Neuronal stem cell (in vitro differentiated cells): ENCODE measurements around the gene SBSN.

Experiments
- DNase-seq: peaks from one replicate; pipeline ENCODE4 v3.0.0-alpha.2; 2013; ENCODE audit warnings: low spot score
- H2AFZ ChIP-seq: one replicate; pipeline ENCODE4 v1.6.1; 2013; ENCODE audit warnings: mild to moderate bottlenecking, low read length, inconsistent platforms
- H2AK5ac ChIP-seq: 2 replicates; pipeline ENCODE4 v1.6.1; 2013; ENCODE audit warnings: low read depth, mild to moderate bottlenecking, inconsistent platforms, low read length, moderate library complexity, mixed read lengths
- H2BK120ac ChIP-seq: 2 replicates; pipeline ENCODE4 v1.6.1; 2013; ENCODE audit warnings: low read depth, mild to moderate bottlenecking, inconsistent platforms, low read length, moderate library complexity, mixed read lengths
- H2BK12ac ChIP-seq: one replicate; pipeline ENCODE4 v1.6.1; 2013; ENCODE audit warnings: low read length, inconsistent platforms
- H2BK15ac ChIP-seq: 2 replicates; pipeline ENCODE4 v1.6.1; 2013; ENCODE audit warnings: mild to moderate bottlenecking, low read length, inconsistent platforms, mixed read lengths
- H2BK5ac ChIP-seq: one replicate; pipeline ENCODE4 v1.6.1; 2013; ENCODE audit warnings: inconsistent platforms, mild to moderate bottlenecking, low read length, moderate library complexity
- H3K14ac ChIP-seq: one replicate; pipeline ENCODE4 v1.6.1; 2013; ENCODE audit warnings: low read length, inconsistent platforms
- H3K18ac ChIP-seq: 2 replicates; pipeline ENCODE4 v1.6.1; 2013; ENCODE audit warnings: low read length, inconsistent platforms
- H3K23ac ChIP-seq: 2 replicates; pipeline ENCODE4 v1.6.1; 2013; ENCODE audit warnings: low read depth, mild to moderate bottlenecking, mixed read lengths, low read length, inconsistent platforms; ENCODE audit not compliant: poor library complexity
- H3K27ac ChIP-seq: replicated peaks from 3 replicates; pipeline ENCODE4 v1.5.1; 2013; ENCODE audit warnings: low read length, inconsistent platforms
- H3K27me3 ChIP-seq, 3 experiments: 2 replicates each; pipeline ENCODE4 v1.6.1; 2013; ENCODE audit warnings: low read length in 3 of 3, mild to moderate bottlenecking in 2 of 3, inconsistent platforms in 1 of 3, low read depth in 1 of 3, mixed read lengths in 1 of 3, moderate library complexity in 1 of 3; ENCODE audit not compliant: control insufficient read depth in 3 of 3, insufficient read depth in 3 of 3
- H3K36me3 ChIP-seq, 2 donors: replicated peaks in 1 of 2; 2 replicates each; pipeline ENCODE4 v1.6.1; 2013; ENCODE audit warnings: low read length in 2 of 2; ENCODE audit not compliant: control insufficient read depth in 2 of 2, insufficient read depth in 2 of 2
- H3K4ac ChIP-seq: 2 replicates; pipeline ENCODE4 v1.6.1; 2013; ENCODE audit warnings: inconsistent platforms, mild to moderate bottlenecking, low read length, moderate library complexity
- H3K4me1 ChIP-seq, 2 donors: 1 replicate in 1 of 2; 2 replicates in 1 of 2; pipeline ENCODE4 v1.6.1; 2013; ENCODE audit warnings: low read length in 2 of 2, low read depth in 1 of 2; ENCODE audit not compliant: control insufficient read depth in 2 of 2, insufficient read depth in 1 of 2
- H3K4me2 ChIP-seq: one replicate; pipeline ENCODE4 v1.6.1; 2013; ENCODE audit warnings: mild to moderate bottlenecking, low read length, inconsistent platforms; ENCODE audit not compliant: insufficient read depth, poor library complexity, severe bottlenecking
- H3K4me3 ChIP-seq, 2 donors: 2 replicates each; pipeline ENCODE4 v1.5.1; 2013; ENCODE audit warnings: low read length in 2 of 2, mild to moderate bottlenecking in 2 of 2, inconsistent platforms in 1 of 2, moderate library complexity in 1 of 2
- H3K79me1 ChIP-seq: one replicate; pipeline ENCODE4 v1.6.1; 2013; ENCODE audit warnings: low read depth, mild to moderate bottlenecking, inconsistent platforms, low read length, moderate library complexity
- H3K9ac ChIP-seq: one replicate; pipeline ENCODE4 v1.6.1; 2013; ENCODE audit warnings: mild to moderate bottlenecking, low read depth, low read length, inconsistent platforms; ENCODE audit not compliant: poor library complexity
- H3K9me3 ChIP-seq, 2 donors: replicated peaks in 1 of 2; 2 replicates each; pipeline versions ENCODE3 to v1.6.1; 2013; ENCODE audit warnings: low read length in 2 of 2, mild to moderate bottlenecking in 2 of 2, inconsistent platforms in 1 of 2, low read depth in 1 of 2, mixed read lengths in 1 of 2, moderate library complexity in 1 of 2; ENCODE audit not compliant: control insufficient read depth in 2 of 2, insufficient read depth in 1 of 2
- H4K8ac ChIP-seq: one replicate; pipeline ENCODE4 v1.6.1; 2013; ENCODE audit warnings: low read depth, mild to moderate bottlenecking, inconsistent platforms, low read length, moderate library complexity
- H4K91ac ChIP-seq: one replicate; pipeline ENCODE4 v1.6.1; 2013; ENCODE audit warnings: low read length, low read depth, mild to moderate bottlenecking, inconsistent platforms; ENCODE audit not compliant: poor library complexity
- WGBS, 2 donors: extraction: QIAGEN DNeasy Blood & Tissue Kit; methylation state at CpG; one replicate each; pipeline ENCODE4 v1.1.7; 2013; ENCODE audit warnings: missing lambda C conversion rate in 2 of 2, mixed read lengths in 1 of 2; ENCODE audit not compliant: insufficient read length in 2 of 2, insufficient replicate concordance in 1 of 2; ENCODE audit errors: extremely low coverage in 2 of 2; 5-methylcytosine and 5-hydroxymethylcytosine counted together

The SBSN gene

GRCh38 chr19:35529241-35530218 lies 1.4 kb upstream of the SBSN start:
- Histone ChIP-seq H3K4me3 (no peak overlapping the region), H3K36me3 (no peaks in the 10 kb centered on the region), H3K18ac (peak overlapping the region; percentile 35), H3K27me3 (peaks cover 0 to 44% (median 13%) of the 10 kb centered on the region in 3 experiments), H4K91ac (peak overlapping the region; percentile 86), H2BK5ac (no peak overlapping the region), H3K27ac (no peak overlapping the region), H3K4me2 (no peak overlapping the region), H4K8ac (no peak overlapping the region), H3K4ac (no peak overlapping the region), H3K9me3 (peaks cover 0 to 2% of the 10 kb centered on the region in 2 donors), H2BK15ac (no peak overlapping the region), H2BK120ac (no peak overlapping the region), H2AK5ac (no peak overlapping the region), H2AFZ (no peak overlapping the region), H2BK12ac (no peak overlapping the region), H3K4me1 (peaks cover 0 to 15% of the 10 kb centered on the region in 2 donors), H3K9ac (no peak overlapping the region), H3K79me1 (no peaks in the 10 kb centered on the region), H3K14ac (no peak overlapping the region), H3K23ac (peak overlapping the region; percentile 36)
- no CpG with 5 or more reads among the region's 19 CpGs for WGBS, 2 donors
- no peak for DNase-seq

DNA sequence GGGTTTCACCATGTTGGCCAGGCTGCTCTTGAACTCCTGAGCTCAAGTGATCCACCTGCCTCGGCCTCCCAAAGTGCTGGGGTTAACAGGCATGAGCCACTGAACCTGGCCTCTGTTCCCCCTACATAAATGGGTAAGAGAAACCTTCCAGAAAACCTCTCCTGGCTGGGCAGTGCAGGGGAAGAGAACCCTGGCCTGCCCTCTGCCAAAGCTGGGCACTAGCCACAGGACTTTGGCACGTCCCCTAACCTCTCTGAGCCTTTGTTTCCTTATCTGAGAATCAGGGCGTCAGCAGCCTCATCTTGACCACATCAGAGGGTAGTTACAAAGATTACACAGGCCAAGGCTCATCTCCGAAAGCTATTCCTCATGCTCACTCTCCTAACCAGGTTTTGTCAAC lies 2.2 kb downstream of the SBSN start:
- no peak overlapping the region for H3K27ac ChIP-seq
- no peak overlapping the region for H2BK15ac ChIP-seq
- H2AFZ ChIP-seq, result no peak overlapping the region
- H3K36me3 ChIP-seq, result no peaks in the 10 kb centered on the region
- H4K8ac ChIP-seq, result no peak overlapping the region
- no peak overlapping the region for H3K18ac ChIP-seq
- no peak overlapping the region for H4K91ac ChIP-seq
- no peak overlapping the region for H3K23ac ChIP-seq
- no peak overlapping the region for H2BK12ac ChIP-seq
- no peak overlapping the region for H3K4me3 ChIP-seq
- H3K79me1 ChIP-seq, result no peaks in the 10 kb centered on the region
- no peak overlapping the region for H3K14ac ChIP-seq
- WGBS, 2 donors, result no CpG with 5 or more reads among the region's 4 CpGs
- no peak overlapping the region for H2BK5ac ChIP-seq
- H2AK5ac ChIP-seq, result no peak overlapping the region
- H3K9ac ChIP-seq, result no peak overlapping the region
- no peak overlapping the region for H3K4ac ChIP-seq
- H2BK120ac ChIP-seq, result no peak overlapping the region
- H3K27me3 ChIP-seq, result peaks cover 0 to 62% (median 0%) of the 10 kb centered on the region in 3 experiments
- DNase-seq, result no peak
- no peak overlapping the region for H3K4me2 ChIP-seq
- H3K4me1 ChIP-seq, result peaks cover 6 to 11% of the 10 kb centered on the region in 2 donors
- no peaks in the 10 kb centered on the region for H3K9me3 ChIP-seq

DNA sequence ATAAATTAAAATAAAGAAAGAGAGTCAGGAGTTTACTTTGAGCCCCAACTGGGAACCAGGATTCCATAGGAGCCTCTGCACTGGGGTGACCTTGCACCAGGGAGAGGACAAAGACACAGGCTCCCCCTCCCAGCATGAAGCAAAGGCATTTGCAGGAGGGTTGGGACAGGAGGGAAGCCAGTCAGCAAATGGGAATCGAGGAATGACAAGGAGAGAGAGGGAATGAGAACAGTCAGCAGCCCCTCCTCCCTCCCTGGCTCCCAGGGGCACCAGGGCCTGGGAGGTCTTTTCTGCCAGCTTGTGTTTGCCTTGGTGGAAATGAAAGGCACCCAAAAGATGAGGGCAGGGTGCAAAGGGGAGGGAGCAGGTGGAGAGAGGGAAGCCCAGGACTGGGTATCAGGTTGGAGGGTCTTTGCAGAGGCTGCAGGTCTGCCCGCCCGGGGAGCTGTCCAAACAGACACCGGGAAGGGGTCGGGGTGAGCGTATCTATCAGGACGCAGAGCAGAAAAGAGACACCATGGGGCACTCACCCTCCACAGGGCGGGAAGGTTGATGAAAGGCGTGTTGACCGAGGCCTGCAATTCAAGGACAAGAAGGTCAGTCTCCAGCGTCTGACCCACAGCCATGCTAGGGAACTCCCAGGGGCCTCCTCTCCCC lies 3.8 kb downstream of the SBSN start:
- Histone ChIP-seq H3K36me3 (no peaks in the 10 kb centered on the region), H3K9ac (peak overlapping the region; percentile 51), H3K4me3 (no peak overlapping the region), H2BK120ac (no peak overlapping the region), H3K4me1 (peaks cover 6 to 11% of the 10 kb centered on the region in 2 donors), H2BK15ac (peak overlapping the region; percentile 20), H2AFZ (peak overlapping the region; percentile 12), H3K27ac (no peak overlapping the region), H4K8ac (no peak overlapping the region), H3K9me3 (no peaks in the 10 kb centered on the region), H2AK5ac (no peak overlapping the region), H3K14ac (peak overlapping the region; percentile 84), H3K4me2 (no peak overlapping the region), H2BK5ac (no peak overlapping the region), H3K23ac (no peak overlapping the region), H3K79me1 (no peaks in the 10 kb centered on the region), H3K27me3 (peaks cover 0 to 62% (median 0%) of the 10 kb centered on the region in 3 experiments), H4K91ac (no peak overlapping the region), H3K18ac (peak overlapping the region; percentile 85), H2BK12ac (no peak overlapping the region), H3K4ac (no peak overlapping the region)
- DNase-seq, result no peak
- no CpG with 5 or more reads among the region's 11 CpGs for WGBS, 2 donors

- Histone ChIP-seq H2AK5ac (no peak overlapping the region), H3K4me2 (no peak overlapping the region), H2AFZ (no peak overlapping the region), H2BK12ac (no peak overlapping the region), H3K4ac (no peak overlapping the region), H3K18ac (no peak overlapping the region), H2BK15ac (no peak overlapping the region), H3K9me3 (no peaks in the 10 kb centered on the region), H3K4me3 (no peak overlapping the region), H4K8ac (no peak overlapping the region), H3K36me3 (no peaks in the 10 kb centered on the region), H3K14ac (no peak overlapping the region), H2BK120ac (no peak overlapping the region), H3K9ac (no peak overlapping the region), H2BK5ac (no peak overlapping the region), H3K27me3 (peaks cover 0 to 51% (median 0%) of the 10 kb centered on the region in 3 experiments), H3K79me1 (no peaks in the 10 kb centered on the region), H3K23ac (no peak overlapping the region), H3K27ac (no peak overlapping the region), H3K4me1 (peaks cover 6 to 11% of the 10 kb centered on the region in 2 donors), H4K91ac (no peak overlapping the region)
- WGBS, 2 donors, result no CpG with 5 or more reads among the region's 12 CpGs
- no peak for DNase-seq
These were observed 5.3 kb downstream of the SBSN start for GRCh38 chr19:35522745-35523327.
